ENCODE results near the gene PIK3R2.
"Not testable (repeated sequence)": the region's sequence is repeated elsewhere in the genome, so short reads cannot be mapped to it uniquely, and the experiment has no call there.

Gene PIK3R2

DNA sequence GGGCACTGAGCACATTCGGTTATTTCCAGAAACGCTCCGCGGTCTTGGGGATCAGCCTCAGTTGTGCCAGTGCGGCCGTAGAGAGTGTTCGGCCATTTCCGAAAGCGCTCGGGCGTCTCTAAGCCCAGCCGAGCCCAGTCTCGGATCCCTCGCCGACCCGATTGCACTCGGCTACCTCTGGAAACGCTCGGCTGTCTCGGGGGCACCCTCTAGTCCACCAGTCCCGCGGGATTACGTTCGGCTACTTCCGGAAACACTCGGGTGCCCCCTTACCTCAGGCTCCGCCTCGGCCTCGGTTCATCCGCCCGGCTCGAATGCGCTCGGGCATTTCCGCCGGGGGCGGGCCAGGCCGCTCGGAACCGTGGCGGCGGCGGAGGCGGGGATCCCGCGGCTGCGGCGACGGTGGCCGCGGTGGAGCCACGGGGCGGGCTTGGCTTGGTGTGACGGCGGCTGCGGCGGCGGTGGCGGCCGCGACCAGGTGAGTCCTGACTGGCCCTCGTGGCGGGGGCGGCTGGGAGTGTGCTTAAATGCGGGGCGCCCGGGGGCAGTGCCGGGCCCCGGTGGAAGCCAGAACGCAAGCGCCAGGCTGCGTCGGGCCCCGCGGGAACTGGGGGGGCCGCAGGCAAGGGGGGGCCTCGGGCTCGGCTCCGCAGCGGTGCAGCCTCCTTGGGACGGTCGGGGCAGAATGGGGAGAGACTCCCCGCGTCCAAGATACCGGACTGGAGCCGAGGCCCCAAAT, at the start of gene PIK3R2:
Gene PIK3R2, plus strand, starts transcription at position 347 of the 739 bp plus-strand sequence. CDS start 2,717 bp downstream, outside the sequence.
- DNase-seq, result peak; percentile 100

DNA sequence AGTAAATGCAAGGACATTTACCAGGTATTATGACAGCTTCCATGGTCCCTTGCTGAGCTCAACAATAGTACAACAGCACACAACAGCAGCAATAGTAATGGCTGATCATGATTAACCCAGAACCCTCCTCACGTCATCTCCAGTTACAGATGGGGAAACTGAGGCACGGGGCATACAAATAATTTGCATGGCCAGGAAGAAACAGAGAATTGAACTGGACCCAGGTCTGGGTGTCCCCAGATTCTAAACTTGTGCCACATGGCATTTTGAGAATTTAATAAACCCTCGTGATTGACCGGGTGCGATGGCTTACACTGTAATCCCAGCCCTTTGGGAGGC, 48.2 kb upstream of the PIK3R2 start:
- no peak for DNase-seq

- not testable (repeated sequence) for DNase-seq
Observed at GRCh38 chr19:18105259-18105658, 47.7 kb upstream of the PIK3R2 start.

DNA sequence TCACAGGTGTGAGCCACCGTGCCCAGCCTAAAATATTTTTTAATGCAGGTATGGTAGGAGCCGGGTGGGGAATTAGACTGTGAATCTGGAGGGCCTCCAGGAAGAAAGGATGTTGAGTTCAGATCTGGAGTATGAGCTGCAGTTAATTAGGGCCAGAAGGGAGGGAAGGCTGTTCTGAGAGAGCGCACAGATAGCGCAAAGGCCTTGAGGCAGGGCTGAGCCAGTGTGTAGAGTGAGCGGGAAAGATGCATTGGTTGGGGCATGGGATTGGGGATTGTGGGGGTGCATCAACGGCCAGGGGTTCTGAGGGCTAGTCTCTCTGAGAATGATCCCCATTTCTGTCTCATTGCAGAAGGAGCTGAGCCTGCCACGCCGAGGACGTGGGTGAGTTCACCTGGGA, 45.7 kb upstream of the PIK3R2 start:
- DNase-seq, result peak; percentile 37

DNA sequence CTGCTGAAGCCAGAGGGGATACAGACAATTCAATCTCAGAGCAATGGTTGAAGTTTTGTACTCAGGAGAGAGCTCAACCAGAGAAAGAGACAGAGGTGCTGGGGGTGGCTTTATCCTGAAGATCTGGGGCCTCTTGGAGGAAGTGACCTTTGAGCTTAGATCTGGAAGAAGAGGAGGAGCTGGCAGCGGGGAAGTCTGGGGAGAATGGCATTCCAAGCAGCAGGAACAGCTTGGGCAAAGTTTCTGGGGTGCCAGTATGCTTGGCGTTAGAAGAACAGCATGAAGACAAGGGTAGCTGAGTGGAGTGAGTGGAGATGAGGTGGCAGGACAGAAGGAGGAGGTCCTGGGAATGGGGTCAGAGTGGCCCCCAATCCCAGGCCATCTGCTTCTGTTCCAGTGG, 44.1 kb upstream of the PIK3R2 start:
- DNase-seq, result no peak

DNA sequence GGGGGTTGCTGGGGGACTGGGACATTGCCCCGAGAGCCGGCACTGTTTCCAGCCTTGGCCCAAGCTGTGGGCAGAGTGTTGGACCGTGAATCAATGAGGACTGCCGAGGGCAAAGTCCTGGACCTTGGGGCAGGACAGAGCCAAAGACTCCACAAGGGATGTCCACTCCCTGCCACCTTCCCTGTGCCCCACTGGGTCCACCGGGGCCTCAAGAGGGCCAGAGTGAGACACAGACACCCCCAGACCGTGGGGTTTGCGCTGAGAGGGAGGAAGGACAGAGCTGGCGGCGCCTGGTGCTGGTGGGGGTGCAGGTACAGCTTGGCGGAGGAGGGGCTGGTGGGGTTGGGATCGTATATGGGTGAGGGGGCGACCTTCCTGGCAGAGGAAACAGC, 43.6 kb upstream of the PIK3R2 start:
- DNase-seq, result no peak

DNA sequence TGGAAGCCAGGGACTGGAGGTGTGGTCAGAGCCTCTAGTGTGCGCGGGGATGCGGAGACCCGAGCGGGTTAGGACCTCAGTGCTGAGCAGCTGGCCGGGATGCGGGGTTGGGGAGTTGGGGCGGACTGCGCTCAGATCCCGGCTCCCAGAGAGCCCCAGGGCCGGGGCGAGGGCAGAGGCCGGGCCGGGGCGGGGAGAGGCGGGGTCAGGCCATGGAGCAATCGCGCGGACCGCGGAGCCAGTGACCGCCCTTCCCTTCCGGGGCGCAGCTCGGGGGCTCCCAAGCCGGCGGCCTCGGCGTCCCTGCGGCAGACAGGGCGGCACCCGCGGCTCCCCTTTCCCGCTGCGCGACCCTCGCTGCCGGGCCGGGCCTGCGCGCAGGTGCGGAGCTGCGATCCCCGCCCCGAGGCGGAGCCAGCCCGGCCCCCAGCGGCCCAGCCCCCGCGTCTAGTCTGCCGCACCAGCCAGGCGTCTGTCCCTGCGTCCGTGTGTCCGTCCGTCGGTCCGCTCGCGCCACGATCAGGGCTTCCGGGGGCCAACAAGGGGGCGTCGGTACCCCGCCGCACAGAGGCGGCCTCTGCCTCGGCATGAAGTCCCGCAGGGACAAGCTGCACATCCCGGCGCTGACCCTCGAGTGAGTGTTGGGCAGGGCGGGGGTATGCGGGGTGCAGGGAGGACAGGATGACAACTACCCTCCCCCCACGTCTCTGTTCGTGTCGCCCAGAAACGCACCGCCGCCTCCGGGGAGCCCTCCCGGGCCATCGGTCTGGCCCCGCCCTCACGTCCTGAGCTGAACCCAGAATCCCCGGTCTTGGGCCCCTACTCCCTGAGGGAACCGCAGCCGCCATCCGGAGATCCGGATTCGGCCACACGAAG, 43.0 kb upstream of the PIK3R2 start:
- peak; percentile 66 for DNase-seq

- DNase-seq, result peak; percentile 60
Observed at GRCh38 chr19:18110609-18111232, 42.2 kb upstream of the PIK3R2 start.

DNA sequence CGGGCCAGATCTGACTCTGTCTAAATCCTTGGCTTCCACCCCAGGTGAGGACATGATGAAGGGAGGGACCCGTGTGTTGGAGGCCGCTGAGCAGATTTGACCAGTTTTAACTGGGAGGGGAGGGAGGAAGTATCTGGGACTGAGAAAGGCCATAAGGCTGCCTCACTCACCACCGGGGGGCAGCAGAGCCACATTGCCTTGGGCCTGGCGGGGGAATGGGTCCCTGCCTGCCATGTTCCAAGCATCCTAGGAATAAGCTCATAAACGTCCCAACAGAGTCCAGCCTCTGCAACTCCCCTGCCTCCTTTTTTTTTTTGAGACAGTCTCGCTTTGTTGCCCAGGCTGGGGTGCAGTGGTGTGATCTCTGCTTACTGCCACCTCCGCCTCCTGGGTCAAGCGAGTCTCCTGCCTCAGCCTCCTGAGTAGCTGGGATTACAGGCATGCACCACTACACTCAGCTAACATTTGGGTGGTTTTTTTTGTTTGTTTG, 39.9 kb upstream of the PIK3R2 start:
- peak; percentile 96 for DNase-seq

- DNase-seq, result no peak
Observed at GRCh38 chr19:18113827-18114226, 39.1 kb upstream of the PIK3R2 start.

DNA sequence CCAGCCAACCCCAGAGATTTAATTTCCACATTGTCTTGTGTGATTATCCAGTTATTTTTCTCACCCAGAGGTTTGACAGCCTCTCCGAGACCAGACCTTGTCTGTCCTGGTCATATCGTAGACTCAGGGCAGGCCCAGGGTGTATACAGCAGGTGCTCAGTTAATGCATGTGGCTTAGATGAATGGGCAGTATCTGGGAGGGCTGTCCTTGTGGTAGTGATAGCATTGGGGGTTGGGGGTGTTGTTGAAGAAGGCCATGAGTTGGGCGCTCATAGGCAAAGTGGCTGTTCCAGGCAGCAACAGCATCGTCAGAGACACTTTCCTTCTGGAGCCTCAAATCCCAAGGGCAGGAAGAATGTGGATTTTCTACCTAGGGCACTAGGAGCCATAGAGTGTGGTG, 38.5 kb upstream of the PIK3R2 start:
- DNase-seq, result no peak

GRCh38 chr19:18117364-18117691, 35.6 kb upstream of the PIK3R2 start:
- no peak for DNase-seq

GRCh38 chr19:18117692-18118378, 35.1 kb upstream of the PIK3R2 start:
- DNase-seq, result peak; percentile 97

DNA sequence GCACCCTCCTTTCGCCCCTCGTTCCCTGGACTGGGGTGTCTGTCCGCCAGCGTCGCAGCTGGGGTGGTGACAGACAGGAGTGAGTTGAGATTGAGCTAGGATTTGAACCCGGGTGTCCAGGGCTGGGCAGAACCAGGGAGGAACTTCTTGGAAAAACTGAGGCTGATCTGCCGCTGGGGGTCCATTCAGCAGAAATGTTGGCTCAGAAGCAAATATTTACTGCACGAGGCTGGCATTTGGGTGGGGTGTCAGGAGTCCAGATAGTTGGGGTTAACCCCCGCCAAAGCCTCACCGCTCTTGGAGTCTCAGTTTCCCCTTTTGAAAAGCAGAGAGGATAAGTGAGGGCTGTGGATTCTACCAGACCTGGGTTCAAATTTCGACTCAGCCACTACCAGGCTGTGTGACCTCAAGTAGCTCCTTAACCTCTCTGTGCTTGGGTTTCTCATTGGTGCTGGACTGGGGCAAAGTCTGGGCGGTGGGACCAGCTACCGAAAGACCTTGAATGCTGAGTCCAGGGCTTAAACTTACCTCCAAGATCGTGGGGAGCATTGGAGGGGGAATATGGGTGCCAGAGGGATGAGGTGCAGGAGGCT, 34.4 kb upstream of the PIK3R2 start:
- DNase-seq, result no peak

GRCh38 chr19:18119013-18119716, 33.8 kb upstream of the PIK3R2 start:
- no peak for DNase-seq

- no peak for DNase-seq
Observed at GRCh38 chr19:18119717-18120105, 33.3 kb upstream of the PIK3R2 start.

GRCh38 chr19:18120127-18120526, 32.8 kb upstream of the PIK3R2 start:
- DNase-seq, result no peak

- no peak for DNase-seq
Observed at GRCh38 chr19:18121166-18121565, 31.8 kb upstream of the PIK3R2 start.

- no peak for DNase-seq
Observed at GRCh38 chr19:18122424-18122823, 30.5 kb upstream of the PIK3R2 start.

- no peak for DNase-seq
Observed at GRCh38 chr19:18122860-18123795, 29.8 kb upstream of the PIK3R2 start.

DNA sequence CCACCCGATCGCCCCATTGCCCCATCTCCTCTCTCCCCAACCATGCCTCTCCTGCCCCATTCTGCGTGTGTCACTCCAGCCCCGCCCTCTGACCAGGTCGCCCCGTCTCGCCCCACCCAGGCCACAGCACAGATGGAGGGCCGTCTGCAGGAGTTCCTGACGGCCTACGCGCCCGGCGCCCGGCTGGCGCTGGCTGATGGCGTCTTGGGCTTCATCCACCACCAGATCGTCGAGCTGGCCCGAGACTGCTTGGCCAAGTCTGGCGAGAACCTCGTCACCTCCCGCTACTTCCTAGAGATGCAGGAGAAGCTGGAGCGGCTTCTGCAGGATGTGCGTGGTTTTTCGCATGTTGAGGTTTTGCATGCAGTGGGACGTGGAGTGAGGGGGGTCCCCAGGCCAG, 29.1 kb upstream of the PIK3R2 start:
- no peak for DNase-seq

Data from NCI-H82 (cell line).